GM12864 (cell line): ENCODE results near the gene FRMD4A.
"Not testable (repeated sequence)": the region's sequence is repeated elsewhere in the genome, so short reads cannot be mapped to it uniquely, and the experiment has no call there.

Experiments
- DNase-seq: peaks from one replicate; pipeline ENCODE4 v3.0.0-alpha.2; 2011; ENCODE audit warnings: low read depth
- H3K4me3 ChIP-seq: 2 replicates; pipeline ENCODE4 v1.5.1; 2011; ENCODE audit warnings: mild to moderate bottlenecking, low read depth, low read length, control low read depth
- CTCF ChIP-seq: IDR thresholded peaks from 2 replicates; pipeline ENCODE4 v1.5.1; 2011; ENCODE audit warnings: low read depth, mild to moderate bottlenecking, moderate library complexity, low read length, control low read depth, inconsistent platforms; ENCODE audit errors: missing control alignments

Gene FRMD4A

GRCh38 chr10:14200698-14201544, 129.8 kb downstream of the FRMD4A start:
- H3K4me3 ChIP-seq: no peak overlapping the region
- no peak for DNase-seq
- peak; percentile 45 for TF ChIP-seq CTCF

DNA sequence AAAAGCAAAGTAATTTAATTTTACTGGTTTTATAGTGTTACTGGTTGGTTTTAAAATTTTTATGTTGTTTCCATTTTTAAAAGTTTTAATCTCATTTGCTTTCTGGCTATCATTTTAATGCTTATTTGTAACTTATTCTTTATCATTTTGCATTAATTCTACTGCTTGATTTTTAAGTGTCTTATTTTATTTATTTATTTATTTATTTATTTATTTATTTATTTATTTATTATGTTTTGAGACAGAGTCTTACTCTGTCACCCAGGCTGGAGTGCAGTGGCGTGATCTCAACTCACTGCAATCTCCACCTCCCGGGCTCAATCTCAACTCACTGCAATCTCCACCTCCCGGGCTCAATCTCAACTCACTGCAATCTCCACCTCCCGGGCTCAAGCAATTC, 131.6 kb downstream of the FRMD4A start:
- not testable (repeated sequence) for H3K4me3 ChIP-seq, DNase-seq

DNA sequence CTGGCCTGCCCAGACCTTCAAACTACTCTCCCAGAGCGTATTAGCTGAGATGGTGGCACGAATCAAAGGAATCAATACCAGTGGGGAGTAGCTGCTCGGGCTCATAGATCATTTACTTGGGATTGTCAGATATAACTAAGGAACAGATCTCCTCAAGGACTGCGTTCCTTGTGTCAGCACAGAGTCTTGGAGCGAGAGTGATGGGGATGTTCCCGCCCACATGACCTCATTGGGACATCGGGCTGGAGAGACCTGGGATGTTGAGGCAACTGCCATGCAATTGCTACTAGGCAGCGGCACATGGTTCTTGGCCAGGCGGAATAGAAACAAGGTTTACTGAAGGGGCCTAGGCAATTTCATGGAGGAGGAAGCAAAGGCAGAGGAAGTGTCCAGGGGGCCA, 132.6 kb downstream of the FRMD4A start:
- TF ChIP-seq CTCF: no peak
- no peak for DNase-seq
- H3K4me3 ChIP-seq: no peak overlapping the region

DNA sequence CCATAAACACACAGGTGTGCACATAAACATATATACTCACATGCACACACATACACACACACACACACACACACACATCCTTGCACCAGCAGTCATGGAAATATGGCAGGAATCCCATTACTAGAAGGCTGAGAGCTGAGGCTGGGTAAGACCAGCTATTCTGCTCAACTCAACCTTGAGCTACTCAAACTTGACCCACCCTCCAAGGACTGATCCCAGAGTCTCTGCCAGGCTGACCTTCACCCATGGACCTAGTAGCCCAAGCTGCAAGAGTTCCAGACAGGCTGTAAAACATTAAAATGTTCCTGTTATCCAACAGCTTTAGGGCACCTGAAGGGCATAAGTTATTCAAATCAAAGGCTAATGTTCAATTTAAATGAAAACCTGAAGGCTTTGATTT, 134.6 kb downstream of the FRMD4A start:
- no peak for DNase-seq
- H3K4me3 ChIP-seq: no peak overlapping the region
- TF ChIP-seq CTCF: no peak

DNA sequence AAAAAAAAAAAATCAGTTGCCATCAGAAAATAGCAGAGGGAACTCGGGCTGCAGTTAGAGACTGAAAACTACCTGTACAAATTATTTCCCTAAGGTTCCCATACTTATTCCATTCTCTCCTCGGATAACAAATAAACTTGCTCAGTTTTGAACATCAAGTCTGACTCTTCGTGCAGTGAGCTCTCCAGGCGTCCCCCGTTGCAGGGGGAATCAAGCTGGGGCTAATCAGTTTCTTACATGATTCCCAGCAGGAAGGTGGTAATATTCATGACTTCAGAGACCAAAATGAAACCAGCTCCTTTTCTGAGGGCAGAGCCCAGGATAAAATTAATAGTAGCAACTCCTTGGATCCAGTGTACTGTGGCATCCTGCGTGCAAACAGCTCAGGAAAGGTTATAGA, 135.3 kb downstream of the FRMD4A start:
- no peak for DNase-seq
- TF ChIP-seq CTCF: no peak
- H3K4me3 ChIP-seq: no peak overlapping the region

DNA sequence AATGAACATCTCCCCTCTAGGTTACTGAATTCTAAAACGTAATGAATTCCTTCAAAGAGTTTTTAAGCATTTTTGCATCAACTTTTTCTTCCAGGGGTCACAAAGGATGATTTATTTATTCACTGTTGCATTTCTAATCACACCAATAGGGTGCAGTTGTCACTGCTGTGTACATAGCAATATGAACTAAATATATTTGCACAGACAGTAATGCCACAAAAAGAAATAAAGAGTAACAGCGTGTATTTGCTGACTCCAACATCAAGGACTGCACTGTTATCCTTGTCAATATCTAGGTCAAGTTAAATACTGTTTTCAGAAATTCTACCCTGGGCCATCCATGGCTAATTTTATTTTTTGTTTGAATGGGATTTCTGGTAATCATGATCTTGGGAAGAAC, 138.0 kb downstream of the FRMD4A start:
- no peak for DNase-seq
- TF ChIP-seq CTCF: no peak

GRCh38 chr10:14191871-14192270, 138.9 kb downstream of the FRMD4A start:
- no peak for TF ChIP-seq CTCF

More for the DNA sequence above, 138.0 kb downstream of the FRMD4A start:
- H3K4me3 ChIP-seq: no peak overlapping the region

More at GRCh38 chr10:14191871-14192270, 138.9 kb downstream of the FRMD4A start:
- no peak overlapping the region for H3K4me3 ChIP-seq
- DNase-seq: no peak
